Upper lobe of left lung (tissue), 6 donors: Measurements from ENCODE around the gene PRKCZ. TPM values are rescaled to one million over a fixed set of nuclear protein-coding genes. Genes with fewer than 3 reads are reported as not detected.

Experiments
- ATAC-seq, 2 donors: fragments of 200-7000 bp; cut with Tn5 transposase; one replicate each; pipeline ENCODE4 v1.9.1; 2022; ENCODE audit warnings: mild to moderate bottlenecking in 2 of 2, moderate library complexity in 2 of 2; ENCODE audit not compliant: low FRiP score in 2 of 2
- DNase-seq, 2 donors: peaks; one replicate each; pipeline ENCODE4 v3.0.0-alpha.2; 2019 to 2020
- H3K27ac ChIP-seq, 4 donors: fragments of 200-600 bp; sonication (generic); one replicate each; pipeline ENCODE4 v1.5.1; 2016 to 2019
- H3K27me3 ChIP-seq, 4 donors: fragments of 200-600 bp; sonication (generic); one replicate each; pipeline ENCODE4 v1.5.1; 2017 to 2019
- H3K36me3 ChIP-seq, 4 donors: fragments of 200-600 bp; sonication (generic); one replicate each; pipeline ENCODE4 v1.5.1; 2016 to 2019
- H3K4me1 ChIP-seq, 4 donors: fragments of 200-600 bp; sonication (generic); one replicate each; pipeline ENCODE4 v1.5.1; 2018 to 2019
- H3K4me3 ChIP-seq, 4 donors: fragments of 200-600 bp; sonication (generic); one replicate each; pipeline ENCODE4 v1.5.1; 2017 to 2019; ENCODE audit warnings: mild to moderate bottlenecking in 2 of 4, moderate library complexity in 1 of 4
- H3K9me3 ChIP-seq, 4 donors: fragments of 200-600 bp; sonication (generic); one replicate each; pipeline ENCODE4 v1.5.1; 2018 to 2019
- CTCF ChIP-seq, 6 experiments: fragments of 450-650 bp in 4 of 6; fragments of 200-600 bp in 2 of 6; sonication (generic) in 2 of 6; IDR thresholded peaks; one replicate each; pipeline ENCODE4 v1.5.1; 2016 to 2019; ENCODE audit warnings: antibody characterized with exemption in 6 of 6
- EP300 ChIP-seq, 4 donors: sonication (generic); formaldehyde crosslinking; IDR thresholded peaks; one replicate each; pipeline ENCODE4 v1.5.1; 2017; ENCODE audit warnings: antibody characterized with exemption in 4 of 4, control low read depth in 2 of 4
- POLR2A ChIP-seq, 4 donors: fragments of 450-650 bp; IDR thresholded peaks; one replicate each; pipeline ENCODE4 v1.5.1; 2016 to 2017; ENCODE audit warnings: antibody characterized with exemption in 4 of 4, mild to moderate bottlenecking in 2 of 4
- POLR2AphosphoS5 ChIP-seq, 2 donors: sonication (generic); formaldehyde crosslinking; IDR thresholded peaks; one replicate each; pipeline ENCODE4 v1.5.1; 2017; ENCODE audit warnings: antibody characterized with exemption in 2 of 2
- WGBS, 2 donors: methylation state at CpG; one replicate each; pipeline ENCODE4 v1.1.5; 2017 to 2018; 5-methylcytosine and 5-hydroxymethylcytosine counted together
- total RNA-seq, 6 donors: library from RNA; depleted of rRNA in 4 of 6; stranded (reverse); fragments of >200 nt in 4 of 6; gene quantifications; one replicate each; pipeline versions ENCODE4 v1.1.0 to v1.2.1, GENCODE V29; 2016 to 2021
- donor health status: DM: no; HTN: no; CAD: no; lungs with moderate emphysema.
- donor health status: DM: no; HTN: yes; CAD: no; lungs with severe emphysema.

Gene PRKCZ
- total RNA-seq, 6 donors from 2014 or later, result 107 to 169 (median 138) TPM

GRCh38 chr1:2106659-2107405 lies 56.6 kb downstream of the PRKCZ start:
- H3K27me3 ChIP-seq, result no peaks in the 10 kb centered on the region
- peaks cover 0 to 10% (median 5%) of the 10 kb centered on the region in 4 donors for H3K36me3 ChIP-seq
- 81 to 88% methylated on average over 30 to 35 of the region's 37 CpGs for WGBS, 2 donors
- H3K4me3 ChIP-seq, result no peak overlapping the region
- peaks cover 0 to 32% (median 24%) of the 10 kb centered on the region in 4 donors for H3K4me1 ChIP-seq
- H3K9me3 ChIP-seq, result no peaks in the 10 kb centered on the region
- peak in 1 of 2 donors; percentile 55 for DNase-seq
- H3K27ac ChIP-seq, result peak overlapping the region; percentile 57 to 96 (median 80)
- ATAC-seq, result no peak
- TF ChIP-seq CTCF (IDR thresholded peaks at IDR 0.05) (no peak), EP300 (IDR thresholded peaks at IDR 0.05) (no peak), POLR2AphosphoS5 (IDR thresholded peaks at IDR 0.05) (no peak), POLR2A (IDR thresholded peaks at IDR 0.05) (no peak)

GRCh38 chr1:2107586-2108212 lies 57.5 kb downstream of the PRKCZ start:
- 75 to 84% methylated on average over 11 to 23 of the region's 23 CpGs for WGBS, 2 donors
- DNase-seq, result peak in 1 of 2 donors; percentile 63
- no peak for ATAC-seq
- Histone ChIP-seq H3K36me3 (peaks cover 0 to 10% (median 5%) of the 10 kb centered on the region in 4 donors), H3K27ac (peak overlapping the region in 2 of 4 donors; percentile 52 to 81), H3K4me1 (peaks cover 0 to 32% (median 24%) of the 10 kb centered on the region in 4 donors), H3K4me3 (no peak overlapping the region), H3K27me3 (no peaks in the 10 kb centered on the region), H3K9me3 (no peaks in the 10 kb centered on the region)
- no peak for TF ChIP-seq CTCF (IDR thresholded peaks at IDR 0.05)
- no peak for TF ChIP-seq POLR2A (IDR thresholded peaks at IDR 0.05)
- TF ChIP-seq EP300 (IDR thresholded peaks at IDR 0.05), result no peak
- TF ChIP-seq POLR2AphosphoS5 (IDR thresholded peaks at IDR 0.05), result no peak

GRCh38 chr1:2108213-2108876 lies 58.1 kb downstream of the PRKCZ start:
- WGBS, 2 donors, result 67 to 84% methylated on average over 3 to 30 of the region's 33 CpGs
- Histone ChIP-seq H3K4me3 (no peak overlapping the region), H3K27me3 (no peaks in the 10 kb centered on the region), H3K36me3 (peaks cover 0 to 10% (median 5%) of the 10 kb centered on the region in 4 donors), H3K9me3 (no peaks in the 10 kb centered on the region), H3K4me1 (peaks cover 0 to 32% (median 24%) of the 10 kb centered on the region in 4 donors), H3K27ac (peak overlapping the region in 2 of 4 donors; percentile 52 to 81)
- DNase-seq (peak; percentile 56 to 73), ATAC-seq (no peak)
- TF ChIP-seq EP300 (IDR thresholded peaks at IDR 0.05) (no peak), CTCF (IDR thresholded peaks at IDR 0.05) (peak in 2 of 6 experiments; percentile 8 to 22)

GRCh38 chr1:2108877-2109580 lies 58.8 kb downstream of the PRKCZ start:
- WGBS, 2 donors, result 83 to 90% methylated on average over 22 to 28 of the region's 28 CpGs
- Histone ChIP-seq H3K4me3 (no peak overlapping the region), H3K36me3 (peaks cover 0 to 10% (median 5%) of the 10 kb centered on the region in 4 donors), H3K27ac (no peak overlapping the region), H3K27me3 (no peaks in the 10 kb centered on the region), H3K4me1 (peaks cover 0 to 31% (median 22%) of the 10 kb centered on the region in 4 donors), H3K9me3 (no peaks in the 10 kb centered on the region)
- ATAC-seq (no peak), DNase-seq (no peak)
- no peak for TF ChIP-seq POLR2A (IDR thresholded peaks at IDR 0.05)
- no peak for TF ChIP-seq CTCF (IDR thresholded peaks at IDR 0.05)
- no peak for TF ChIP-seq EP300 (IDR thresholded peaks at IDR 0.05)
- no peak for TF ChIP-seq POLR2AphosphoS5 (IDR thresholded peaks at IDR 0.05)
